Inflammatory macrophage (primary cell): ENCODE results near the gene RNF214.

Source experiments
- DNase-seq, 2 donors: peaks; one replicate each; pipeline ENCODE4 v3.0.0-alpha.2; 2020 to 2022

Gene RNF214

GRCh38 chr11:117214404-117215110, 17.9 kb upstream of the RNF214 start:
- no peak for DNase-seq

- no peak for DNase-seq
These were observed 15.1 kb upstream of the RNF214 start for GRCh38 chr11:117217141-117218084.

GRCh38 chr11:117218133-117218915, 14.1 kb upstream of the RNF214 start:
- DNase-seq: no peak

GRCh38 chr11:117219001-117219400, 13.5 kb upstream of the RNF214 start:
- DNase-seq: no peak

GRCh38 chr11:117219455-117219854, 13.0 kb upstream of the RNF214 start:
- DNase-seq: no peak

- DNase-seq: no peak
These were observed 12.5 kb upstream of the RNF214 start for GRCh38 chr11:117219995-117220394.

- DNase-seq: no peak
These were observed 11.9 kb upstream of the RNF214 start for GRCh38 chr11:117220568-117220967.

GRCh38 chr11:117220999-117221774, 11.3 kb upstream of the RNF214 start:
- no peak for DNase-seq

- peak; percentile 19 to 28 for DNase-seq
These were observed 10.5 kb upstream of the RNF214 start for GRCh38 chr11:117221775-117222517.

- DNase-seq: no peak
These were observed 9.3 kb upstream of the RNF214 start for GRCh38 chr11:117222991-117223740.

GRCh38 chr11:117223741-117224689, 8.5 kb upstream of the RNF214 start:
- no peak for DNase-seq

GRCh38 chr11:117225553-117226170, 6.8 kb upstream of the RNF214 start:
- no peak for DNase-seq

GRCh38 chr11:117226388-117227385, 5.8 kb upstream of the RNF214 start:
- peak; percentile 78 to 79 for DNase-seq

- DNase-seq: no peak
These were observed 4.4 kb upstream of the RNF214 start for GRCh38 chr11:117228091-117228490.

- DNase-seq: no peak
These were observed 3.1 kb upstream of the RNF214 start for GRCh38 chr11:117229411-117229810.

- DNase-seq: no peak
These were observed 2.6 kb upstream of the RNF214 start for GRCh38 chr11:117229931-117230285.

- no peak for DNase-seq
These were observed 2.0 kb upstream of the RNF214 start for GRCh38 chr11:117230286-117230961.
